B cell (primary cell): ENCODE results near the gene ARHGAP27.

ENCODE experiments used
- CTCF ChIP-seq: fragments of 200-600 bp; IDR thresholded peaks from one replicate; pipeline ENCODE4 v1.8.0; 2022; ENCODE audit warnings: antibody characterized with exemption, mild to moderate bottlenecking
- EZH2 ChIP-seq: IDR thresholded peaks from 2 replicates; pipeline ENCODE4 v1.6.1; 2012; ENCODE audit warnings: borderline replicate concordance, low read depth, mild to moderate bottlenecking, moderate library complexity, low read length; ENCODE audit not compliant: insufficient read depth, poor library complexity, severe bottlenecking

- TF ChIP-seq CTCF, result no peak
- no peak for TF ChIP-seq EZH2
Measured at GRCh38 chr17:45404870-45405249, 27.8 kb downstream of the ARHGAP27 start.
